Spleen (tissue), 11 donors: ENCODE measurements around the gene RASGEF1B. TPM values are rescaled to one million over a fixed set of nuclear protein-coding genes. Genes with fewer than 3 reads are reported as not detected.

Experiments used
- DNase-seq: peaks from one replicate; pipeline ENCODE4 v3.0.0-alpha.2; 2020
- H3K27ac ChIP-seq, 8 donors: fragments of 200-600 bp; sonication (generic) in 7 of 8; 1 replicate in 4 of 8; 2 replicates in 4 of 8; pipeline versions ENCODE4 v1.5.0 to v1.8.0; 2016 to 2021; ENCODE audit warnings: inconsistent platforms in 4 of 8, mild to moderate bottlenecking in 4 of 8, moderate library complexity in 1 of 8
- H3K27me3 ChIP-seq, 7 donors: fragments of 200-600 bp; sonication (generic) in 6 of 7; replicated peaks in 1 of 7; 1 replicate in 4 of 7; 2 replicates in 3 of 7; pipeline versions ENCODE4 v1.5.0 to v1.8.0; 2016 to 2021; ENCODE audit warnings: inconsistent platforms in 3 of 7, mild to moderate bottlenecking in 1 of 7
- H3K36me3 ChIP-seq, 6 donors: fragments of 200-600 bp; sonication (generic) in 5 of 6; 1 replicate in 4 of 6; 2 replicates in 2 of 6; pipeline versions ENCODE4 v1.5.0 to v1.8.0; 2016 to 2021; ENCODE audit warnings: inconsistent platforms in 2 of 6
- H3K4me1 ChIP-seq, 6 donors: fragments of 200-600 bp; sonication (generic) in 5 of 6; 1 replicate in 3 of 6; 2 replicates in 3 of 6; pipeline versions ENCODE4 v1.5.0 to v1.8.0; 2016 to 2021; ENCODE audit warnings: inconsistent platforms in 3 of 6
- H3K4me3 ChIP-seq, 8 donors: fragments of 200-600 bp; sonication (generic) in 7 of 8; 1 replicate in 4 of 8; 2 replicates in 4 of 8; pipeline versions ENCODE4 v1.5.0 to v1.8.0; 2016 to 2021; ENCODE audit warnings: inconsistent platforms in 4 of 8, mild to moderate bottlenecking in 4 of 8, moderate library complexity in 2 of 8
- H3K9me3 ChIP-seq, 8 donors: fragments of 200-600 bp; sonication (generic) in 7 of 8; 1 replicate in 4 of 8; 2 replicates in 4 of 8; pipeline versions ENCODE4 v1.5.0 to v1.8.0; 2016 to 2021; ENCODE audit warnings: inconsistent platforms in 4 of 8
- CTCF ChIP-seq, 11 experiments: fragments of 200-600 bp in 7 of 11; fragments of 450-650 bp in 4 of 11; sonication (generic) in 4 of 11; IDR thresholded peaks in 8 of 11; conservative IDR thresholded peaks in 3 of 11; 1 replicate in 7 of 11; 2 replicates in 4 of 11; pipeline versions ENCODE4 v1.4.0 to v1.8.0; 2016 to 2021; ENCODE audit warnings: antibody characterized with exemption in 11 of 11, inconsistent platforms in 4 of 11, mild to moderate bottlenecking in 1 of 11
- POLR2A ChIP-seq, 3 donors: fragments of 450-650 bp; IDR thresholded peaks; one replicate each; pipeline ENCODE4 v1.5.1; 2017; ENCODE audit warnings: antibody characterized with exemption in 3 of 3, mild to moderate bottlenecking in 1 of 3
- POLR2AphosphoS5 ChIP-seq, 3 donors: sonication (generic); formaldehyde crosslinking; IDR thresholded peaks; one replicate each; pipeline ENCODE4 v1.5.1; 2017; ENCODE audit warnings: antibody characterized with exemption in 3 of 3
- WGBS, 5 donors: extraction: QIAGEN DNeasy Blood & Tissue Kit in 3 of 5; methylation state at CpG; one replicate each; pipeline versions ENCODE4 v1.1.5 to v1.1.7; 2013 to 2018; 5-methylcytosine and 5-hydroxymethylcytosine counted together
- intact Hi-C: fragments of 100-400 bp; cut with DNase I; formaldehyde crosslinking; loops from one replicate; pipeline ENCODE4 v1.15.0; 2023; ENCODE audit warnings: low total_unique reads
- polyA plus RNA-seq, 3 donors: library from polyadenylated mRNA; stranded (reverse); fragments of 200-250 nt; gene quantifications; one replicate each; pipeline ENCODE4 v1.2.1, GENCODE V29; 2013
- total RNA-seq, 7 donors: library from RNA; depleted of rRNA in 3 of 7; stranded (reverse); fragments of >200 nt in 3 of 7; fragmentation: NEBNext Ultra II Directional in 4 of 7; extraction: Animal tissue kit (Norgen Biotek cat#: 25700) in 4 of 7; gene quantifications; one replicate each; pipeline versions ENCODE4 v1.1.0 to v1.2.1, GENCODE V29; 2016 to 2021
- donor health status: healthy with polysubstance abuse.
- donor health status: DM: no; HTN: no; CAD: no; lungs with moderate emphysema.
- donor health status: DM: no; HTN: no; CAD: no.
- donor health status: Bipolar disorder and iron deficiency.
- donor health status: healthy.
- donor health status: DM: no; HTN: no; CAD: no.
- donor health status: DM: yes; HTN: yes; CAD: no.

Gene RASGEF1B
- total and polyA plus RNA-seq, 10 donors, result 9.4 to 69.5 (median 32.0) TPM

- TF ChIP-seq POLR2A (IDR thresholded peaks at IDR 0.05), result no peak
- no peak for TF ChIP-seq POLR2AphosphoS5 (IDR thresholded peaks at IDR 0.05)
- TF ChIP-seq CTCF (IDR thresholded peaks at IDR 0.05 in 8 of 11, conservative IDR thresholded peaks at IDR 0.05 in 3 of 11), result no peak
Measured at GRCh38 chr4:81460834-81461233, 10.9 kb downstream of the RASGEF1B start.

GRCh38 chr4:81460191-81460701 is 11.5 kb downstream of the RASGEF1B start:
- H3K36me3 ChIP-seq, result peaks cover 0 to 50% (median 33%) of the 10 kb centered on the region in 6 donors
- no peaks in the 10 kb centered on the region for H3K9me3 ChIP-seq
- DNase-seq, result no peak
- H3K27me3 ChIP-seq, result no peaks in the 10 kb centered on the region
- no peak overlapping the region for H3K27ac ChIP-seq
- no peak overlapping the region for H3K4me3 ChIP-seq
- TF ChIP-seq CTCF (IDR thresholded peaks at IDR 0.05 in 8 of 11, conservative IDR thresholded peaks at IDR 0.05 in 3 of 11) (no peak), POLR2AphosphoS5 (IDR thresholded peaks at IDR 0.05) (no peak), POLR2A (IDR thresholded peaks at IDR 0.05) (no peak)
- WGBS, 5 donors, result 76 to 86% (median 78%) methylated on average over 5 of the region's 5 CpGs
- intact Hi-C loops, result loop anchor here (10.0 kb wide), 1 partner anchor 55 kb away; no protein-coding TSS in a partner anchor
- H3K4me1 ChIP-seq, result peaks cover 0 to 76% (median 26%) of the 10 kb centered on the region in 6 donors

More at GRCh38 chr4:81460834-81461233, 10.9 kb downstream of the RASGEF1B start:
- Histone ChIP-seq H3K9me3 (no peaks in the 10 kb centered on the region), H3K4me3 (no peak overlapping the region), H3K36me3 (peaks cover 0 to 44% (median 28%) of the 10 kb centered on the region in 6 donors), H3K27me3 (no peaks in the 10 kb centered on the region), H3K27ac (no peak overlapping the region), H3K4me1 (peaks cover 0 to 75% (median 26%) of the 10 kb centered on the region in 6 donors)
- no peak for DNase-seq
- intact Hi-C loops, result loop anchor here (10.0 kb wide), 1 partner anchor 56 kb away; no protein-coding TSS in a partner anchor
- WGBS, 5 donors, result 72 to 97% (median 94%) methylated on average over 3 of the region's 3 CpGs

GRCh38 chr4:81459228-81459627 is 12.5 kb downstream of the RASGEF1B start:
- Histone ChIP-seq H3K27me3 (no peaks in the 10 kb centered on the region), H3K9me3 (no peaks in the 10 kb centered on the region), H3K27ac (no peak overlapping the region), H3K4me3 (no peak overlapping the region), H3K36me3 (peaks cover 0 to 61% (median 37%) of the 10 kb centered on the region in 6 donors), H3K4me1 (peaks cover 0 to 76% (median 31%) of the 10 kb centered on the region in 6 donors)
- DNase-seq, result no peak
- WGBS, 5 donors, result 83 to 92% (median 88%) methylated on average over 2 of the region's 2 CpGs
- intact Hi-C loops, result no loop called here
- TF ChIP-seq CTCF (IDR thresholded peaks at IDR 0.05 in 8 of 11, conservative IDR thresholded peaks at IDR 0.05 in 3 of 11) (no peak), POLR2A (IDR thresholded peaks at IDR 0.05) (no peak), POLR2AphosphoS5 (IDR thresholded peaks at IDR 0.05) (no peak)

- no peaks in the 10 kb centered on the region for H3K9me3 ChIP-seq
- no peak for DNase-seq
- no peak overlapping the region for H3K4me3 ChIP-seq
- TF ChIP-seq POLR2AphosphoS5 (IDR thresholded peaks at IDR 0.05), result no peak
- TF ChIP-seq POLR2A (IDR thresholded peaks at IDR 0.05), result no peak
- TF ChIP-seq CTCF (IDR thresholded peaks at IDR 0.05 in 8 of 11, conservative IDR thresholded peaks at IDR 0.05 in 3 of 11), result no peak
- intact Hi-C loops, result no loop called here
- H3K36me3 ChIP-seq, result peaks cover 0 to 73% (median 42%) of the 10 kb centered on the region in 6 donors
- peaks cover 0 to 74% (median 27%) of the 10 kb centered on the region in 6 donors for H3K4me1 ChIP-seq
- WGBS, 5 donors, result 91 to 98% (median 94%) methylated on average over 2 of the region's 2 CpGs
- H3K27me3 ChIP-seq, result no peaks in the 10 kb centered on the region
- no peak overlapping the region for H3K27ac ChIP-seq
Measured at GRCh38 chr4:81457921-81458520, 13.7 kb downstream of the RASGEF1B start.
